ENCODE data around the gene PLEKHA7. TPM values are rescaled to one million over a fixed set of nuclear protein-coding genes. Genes with fewer than 3 reads are reported as not detected.
A peak's percentile ranks its signal among the peaks of the same experiment; 100 is the strongest.

PLEKHA7 gene
- total and polyA plus RNA-seq, 4 donors = 13.3 to 31.8 (median 21.5) TPM

GRCh38 chr11:16999116-16999515 is 15.1 kb downstream of the PLEKHA7 start:
- Histone ChIP-seq H3K9me3 (ENCODE audit: control insufficient read depth in 4 of 4, insufficient read depth in 3 of 4, low read length in 3 of 4) (no peaks in the 10 kb centered on the region), H3K9ac (ENCODE audit: insufficient read depth in 1 of 2, low read length in 2 of 2) (no peak overlapping the region), H3K4me1 (ENCODE audit: control insufficient read depth in 5 of 5, insufficient read depth in 5 of 5, low read length in 5 of 5) (peaks cover 0 to 3% (median 0%) of the 10 kb centered on the region in 5 donors), H3K27me3 (ENCODE audit: control insufficient read depth in 3 of 3, insufficient read depth in 3 of 3, low read length in 2 of 3) (no peaks in the 10 kb centered on the region), H3K36me3 (ENCODE audit: control insufficient read depth in 4 of 4, insufficient read depth in 4 of 4, low read length in 4 of 4) (no peaks in the 10 kb centered on the region), H3K4me3 (no peak overlapping the region), H3K27ac (ENCODE audit: low read depth in 1 of 2, low read length in 1 of 2) (no peak overlapping the region)
- 79% methylated on average over 2 of the region's 2 CpGs for WGBS, 2 donors
- ATAC-seq (ENCODE audit: insufficient read depth, low FRiP score) (no peak), DNase-seq (no peak)
- no peak for TF ChIP-seq CTCF (IDR thresholded peaks at IDR 0.05; ENCODE audit: control extremely low read depth, extremely low read depth)

GRCh38 chr11:16997624-16998023 is 16.6 kb downstream of the PLEKHA7 start:
- no peaks in the 10 kb centered on the region for H3K27me3 ChIP-seq (ENCODE audit: control insufficient read depth in 3 of 3, insufficient read depth in 3 of 3, low read length in 2 of 3)
- TF ChIP-seq CTCF (IDR thresholded peaks at IDR 0.05; ENCODE audit: control extremely low read depth, extremely low read depth) = no peak
- no peaks in the 10 kb centered on the region for H3K36me3 ChIP-seq (ENCODE audit: control insufficient read depth in 4 of 4, insufficient read depth in 4 of 4, low read length in 4 of 4)
- 82 to 95% methylated on average over 7 of the region's 7 CpGs for WGBS, 2 donors
- ATAC-seq (ENCODE audit: insufficient read depth, low FRiP score) (no peak), DNase-seq (no peak)
- H3K4me1 ChIP-seq (ENCODE audit: control insufficient read depth in 5 of 5, insufficient read depth in 5 of 5, low read length in 5 of 5) = peaks cover 0 to 3% (median 0%) of the 10 kb centered on the region in 5 donors
- H3K9ac ChIP-seq (ENCODE audit: insufficient read depth in 1 of 2, low read length in 2 of 2) = no peak overlapping the region
- no peak overlapping the region for H3K4me3 ChIP-seq
- H3K9me3 ChIP-seq (ENCODE audit: control insufficient read depth in 4 of 4, insufficient read depth in 3 of 4, low read length in 3 of 4) = no peaks in the 10 kb centered on the region
- H3K27ac ChIP-seq (ENCODE audit: low read depth in 1 of 2, low read length in 1 of 2) = peak overlapping the region in 1 of 2 donors; percentile 5

- Histone ChIP-seq H3K27ac (ENCODE audit: low read depth in 1 of 2, low read length in 1 of 2) (peak overlapping the region in 1 of 2 donors; percentile 21), H3K4me3 (no peak overlapping the region), H3K9me3 (ENCODE audit: control insufficient read depth in 4 of 4, insufficient read depth in 3 of 4, low read length in 3 of 4) (no peaks in the 10 kb centered on the region), H3K36me3 (ENCODE audit: control insufficient read depth in 4 of 4, insufficient read depth in 4 of 4, low read length in 4 of 4) (no peaks in the 10 kb centered on the region), H3K27me3 (ENCODE audit: control insufficient read depth in 3 of 3, insufficient read depth in 3 of 3, low read length in 2 of 3) (no peaks in the 10 kb centered on the region), H3K9ac (ENCODE audit: insufficient read depth in 1 of 2, low read length in 2 of 2) (no peak overlapping the region), H3K4me1 (ENCODE audit: control insufficient read depth in 5 of 5, insufficient read depth in 5 of 5, low read length in 5 of 5) (peaks cover 0 to 3% (median 0%) of the 10 kb centered on the region in 5 donors)
- no peak for TF ChIP-seq CTCF (IDR thresholded peaks at IDR 0.05; ENCODE audit: control extremely low read depth, extremely low read depth)
- no peak for DNase-seq
- no peak for ATAC-seq (ENCODE audit: insufficient read depth, low FRiP score)
- WGBS, 2 donors = 71 to 91% methylated on average over 1 of the region's 1 CpG
These were observed 20.7 kb downstream of the PLEKHA7 start for GRCh38 chr11:16993495-16993894.

DNA sequence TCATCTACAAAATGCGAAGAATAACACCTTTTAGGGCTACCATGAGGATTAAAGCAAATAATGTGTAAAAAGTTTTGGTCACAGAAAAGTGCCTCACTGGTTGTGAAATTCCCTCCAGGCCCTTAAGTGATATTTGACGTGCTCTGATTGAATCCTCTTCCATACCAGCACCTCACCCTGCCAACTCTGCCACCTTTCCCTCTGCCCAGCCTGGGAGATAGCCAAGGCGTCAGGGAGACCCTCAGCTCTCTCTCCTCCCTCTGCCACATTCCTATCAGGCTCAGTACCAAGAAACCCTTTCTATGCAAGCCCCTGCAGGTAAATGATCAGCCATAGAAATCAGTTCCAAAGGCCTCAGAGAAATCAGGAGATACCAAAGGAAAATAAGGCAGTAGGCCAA is 21.4 kb downstream of the PLEKHA7 start:
- DNase-seq (no peak), ATAC-seq (ENCODE audit: insufficient read depth, low FRiP score) (no peak)
- Histone ChIP-seq H3K4me1 (ENCODE audit: control insufficient read depth in 5 of 5, insufficient read depth in 5 of 5, low read length in 5 of 5) (peaks cover 0 to 6% (median 0%) of the 10 kb centered on the region in 5 donors), H3K9ac (ENCODE audit: insufficient read depth in 1 of 2, low read length in 2 of 2) (no peak overlapping the region), H3K9me3 (ENCODE audit: control insufficient read depth in 4 of 4, insufficient read depth in 3 of 4, low read length in 3 of 4) (no peaks in the 10 kb centered on the region), H3K27me3 (ENCODE audit: control insufficient read depth in 3 of 3, insufficient read depth in 3 of 3, low read length in 2 of 3) (no peaks in the 10 kb centered on the region), H3K36me3 (ENCODE audit: control insufficient read depth in 4 of 4, insufficient read depth in 4 of 4, low read length in 4 of 4) (no peaks in the 10 kb centered on the region), H3K27ac (ENCODE audit: low read depth in 1 of 2, low read length in 1 of 2) (peak overlapping the region in 1 of 2 donors; percentile 7), H3K4me3 (no peak overlapping the region)
- 73 to 89% methylated on average over 3 of the region's 3 CpGs for WGBS, 2 donors
- TF ChIP-seq CTCF (IDR thresholded peaks at IDR 0.05; ENCODE audit: control extremely low read depth, extremely low read depth) = no peak

All from lung (tissue), 12 donors.